Liver (tissue), 3 donors: ENCODE measurements around the gene RBM6.

Source experiments
- CTCF ChIP-seq: fragments of 150-350 bp; IDR thresholded peaks from 2 replicates; pipeline ENCODE4 v1.5.1; 2017; ENCODE audit warnings: improper control_type of control experiment, low read depth, low read length; ENCODE audit not compliant: missing input control
- EGR1 ChIP-seq, 2 donors: IDR thresholded peaks; 2 replicates each; pipeline ENCODE4 v1.6.1; 2016 to 2018; ENCODE audit warnings: antibody characterized with exemption in 2 of 2, low read depth in 2 of 2
- GABPA ChIP-seq, 2 donors: IDR thresholded peaks in 1 of 2; conservative IDR thresholded peaks in 1 of 2; 2 replicates each; pipeline ENCODE4 v1.6.1; 2016; ENCODE audit warnings: antibody characterized with exemption in 2 of 2, mild to moderate bottlenecking in 1 of 2, moderate library complexity in 1 of 2
- HNF4A ChIP-seq, 2 donors: conservative IDR thresholded peaks; 2 replicates each; pipeline ENCODE4 v1.6.1; 2016; ENCODE audit warnings: antibody characterized with exemption in 2 of 2, mild to moderate bottlenecking in 2 of 2
- JUND ChIP-seq, 2 donors: IDR thresholded peaks; 2 replicates each; pipeline ENCODE4 v1.6.1; 2016; ENCODE audit warnings: antibody characterized with exemption in 2 of 2
- NR2F2 ChIP-seq: IDR thresholded peaks from 2 replicates; pipeline ENCODE4 v1.6.1; 2016; ENCODE audit warnings: antibody characterized with exemption
- RAD21 ChIP-seq, 2 donors: IDR thresholded peaks; 2 replicates each; pipeline ENCODE4 v1.6.1; 2016; ENCODE audit warnings: antibody characterized with exemption in 2 of 2, mild to moderate bottlenecking in 2 of 2
- RXRA ChIP-seq, 2 donors: IDR thresholded peaks; 2 replicates each; pipeline ENCODE4 v1.6.1; 2017 to 2018; ENCODE audit warnings: antibody characterized with exemption in 2 of 2, mild to moderate bottlenecking in 1 of 2
- TAF1 ChIP-seq: conservative IDR thresholded peaks from 2 replicates; pipeline ENCODE4 v1.6.1; 2016; ENCODE audit warnings: antibody characterized with exemption, mild to moderate bottlenecking
- YY1 ChIP-seq: IDR thresholded peaks from 2 replicates; pipeline ENCODE4 v1.6.1; 2016; ENCODE audit warnings: antibody characterized with exemption, mild to moderate bottlenecking
- ZBTB33 ChIP-seq: IDR thresholded peaks from 2 replicates; pipeline ENCODE4 v1.6.1; 2016; ENCODE audit warnings: antibody characterized with exemption
- TF ChIP-seq, protein P1 (sequence below): IDR thresholded peaks from 2 replicates; pipeline ENCODE4 v1.6.1; 2016; ENCODE audit warnings: antibody characterized with exemption
- TF ChIP-seq, protein P2 (sequence below): IDR thresholded peaks from 2 replicates; pipeline ENCODE4 v1.6.1; 2016; ENCODE audit warnings: antibody characterized with exemption
- TF ChIP-seq, protein P3 (sequence below): IDR thresholded peaks from 2 replicates; pipeline ENCODE4 v1.6.1; 2016; ENCODE audit warnings: antibody characterized with exemption, mild to moderate bottlenecking
- donor health status: healthy.
- donor health status: healthy.

GRCh38 chr3:49928481-49929017 is 11.4 kb upstream of the RBM6 start:
- TF ChIP-seq RAD21 (IDR thresholded peaks at IDR 0.05), result no peak
- TF ChIP-seq EGR1 (IDR thresholded peaks at IDR 0.05; ENCODE audit: low read depth in 2 of 2), result no peak
- no peak for TF ChIP-seq CTCF
- TF ChIP-seq, protein P1, sequence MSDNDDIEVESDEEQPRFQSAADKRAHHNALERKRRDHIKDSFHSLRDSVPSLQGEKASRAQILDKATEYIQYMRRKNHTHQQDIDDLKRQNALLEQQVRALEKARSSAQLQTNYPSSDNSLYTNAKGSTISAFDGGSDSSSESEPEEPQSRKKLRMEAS, result no peak
- TF ChIP-seq, protein P2, sequence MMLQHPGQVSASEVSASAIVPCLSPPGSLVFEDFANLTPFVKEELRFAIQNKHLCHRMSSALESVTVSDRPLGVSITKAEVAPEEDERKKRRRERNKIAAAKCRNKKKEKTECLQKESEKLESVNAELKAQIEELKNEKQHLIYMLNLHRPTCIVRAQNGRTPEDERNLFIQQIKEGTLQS, result no peak
- TF ChIP-seq RXRA (IDR thresholded peaks at IDR 0.05), result no peak
- TF ChIP-seq JUND (IDR thresholded peaks at IDR 0.05), result no peak
- no peak for TF ChIP-seq NR2F2
- no peak for TF ChIP-seq YY1
- peak; percentile 38 to 49 for TF ChIP-seq HNF4A (conservative IDR thresholded peaks at IDR 0.05)
- TF ChIP-seq, protein P3, sequence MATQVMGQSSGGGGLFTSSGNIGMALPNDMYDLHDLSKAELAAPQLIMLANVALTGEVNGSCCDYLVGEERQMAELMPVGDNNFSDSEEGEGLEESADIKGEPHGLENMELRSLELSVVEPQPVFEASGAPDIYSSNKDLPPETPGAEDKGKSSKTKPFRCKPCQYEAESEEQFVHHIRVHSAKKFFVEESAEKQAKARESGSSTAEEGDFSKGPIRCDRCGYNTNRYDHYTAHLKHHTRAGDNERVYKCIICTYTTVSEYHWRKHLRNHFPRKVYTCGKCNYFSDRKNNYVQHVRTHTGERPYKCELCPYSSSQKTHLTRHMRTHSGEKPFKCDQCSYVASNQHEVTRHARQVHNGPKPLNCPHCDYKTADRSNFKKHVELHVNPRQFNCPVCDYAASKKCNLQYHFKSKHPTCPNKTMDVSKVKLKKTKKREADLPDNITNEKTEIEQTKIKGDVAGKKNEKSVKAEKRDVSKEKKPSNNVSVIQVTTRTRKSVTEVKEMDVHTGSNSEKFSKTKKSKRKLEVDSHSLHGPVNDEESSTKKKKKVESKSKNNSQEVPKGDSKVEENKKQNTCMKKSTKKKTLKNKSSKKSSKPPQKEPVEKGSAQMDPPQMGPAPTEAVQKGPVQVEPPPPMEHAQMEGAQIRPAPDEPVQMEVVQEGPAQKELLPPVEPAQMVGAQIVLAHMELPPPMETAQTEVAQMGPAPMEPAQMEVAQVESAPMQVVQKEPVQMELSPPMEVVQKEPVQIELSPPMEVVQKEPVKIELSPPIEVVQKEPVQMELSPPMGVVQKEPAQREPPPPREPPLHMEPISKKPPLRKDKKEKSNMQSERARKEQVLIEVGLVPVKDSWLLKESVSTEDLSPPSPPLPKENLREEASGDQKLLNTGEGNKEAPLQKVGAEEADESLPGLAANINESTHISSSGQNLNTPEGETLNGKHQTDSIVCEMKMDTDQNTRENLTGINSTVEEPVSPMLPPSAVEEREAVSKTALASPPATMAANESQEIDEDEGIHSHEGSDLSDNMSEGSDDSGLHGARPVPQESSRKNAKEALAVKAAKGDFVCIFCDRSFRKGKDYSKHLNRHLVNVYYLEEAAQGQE, result no peak
- no peak for TF ChIP-seq GABPA (IDR thresholded peaks at IDR 0.05 in 1 of 2, conservative IDR thresholded peaks at IDR 0.05 in 1 of 2)
- TF ChIP-seq TAF1, result no peak
- no peak for TF ChIP-seq ZBTB33
